ENCODE results near the gene ARMC6.

Gene ARMC6

GRCh38 chr19:19042732-19043280 lies 9.4 kb downstream of the ARMC6 start:
- H3K4me3 ChIP-seq (ENCODE audit: low read depth, low read length), result no peak overlapping the region
- no peak for TF ChIP-seq CTCF (IDR thresholded peaks at IDR 0.05; ENCODE audit: low read depth, low read length, missing control alignments)
- DNase-seq (ENCODE audit: low read depth), result no peak

- TF ChIP-seq CTCF (IDR thresholded peaks at IDR 0.05; ENCODE audit: low read depth, low read length, missing control alignments), result no peak
- H3K4me3 ChIP-seq (ENCODE audit: low read depth, low read length), result no peak overlapping the region
Observed at GRCh38 chr19:19043481-19043880, 10.1 kb downstream of the ARMC6 start.

GRCh38 chr19:19043881-19044280 lies 10.5 kb downstream of the ARMC6 start:
- no peak for TF ChIP-seq CTCF (IDR thresholded peaks at IDR 0.05; ENCODE audit: low read depth, low read length, missing control alignments)
- no peak overlapping the region for H3K4me3 ChIP-seq (ENCODE audit: low read depth, low read length)
- DNase-seq (ENCODE audit: low read depth), result no peak

More at GRCh38 chr19:19043481-19043880, 10.1 kb downstream of the ARMC6 start:
- no peak for DNase-seq (ENCODE audit: low read depth)

DNA sequence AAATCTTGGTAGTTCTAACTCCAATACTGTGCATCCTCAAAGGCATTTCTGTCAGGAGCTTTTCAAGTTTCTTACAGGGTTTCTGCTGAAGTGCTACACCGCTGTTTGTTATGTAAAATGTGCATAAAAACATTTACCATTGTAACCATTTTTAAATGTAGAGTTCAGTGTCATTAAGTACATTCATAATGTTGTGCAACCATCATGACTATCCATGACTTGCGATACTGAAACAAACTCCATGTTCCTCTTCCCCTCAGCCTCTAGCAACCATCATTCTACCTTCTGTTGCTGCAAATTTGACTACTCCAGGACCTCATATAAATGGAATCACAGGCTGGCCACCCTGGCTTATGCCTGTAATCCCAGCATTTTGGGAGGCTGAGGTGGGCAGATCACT lies 16.0 kb downstream of the ARMC6 start:
- DNase-seq (ENCODE audit: low read depth), result no peak
- H3K4me3 ChIP-seq (ENCODE audit: low read depth, low read length), result no peak overlapping the region
- no peak for TF ChIP-seq CTCF (IDR thresholded peaks at IDR 0.05; ENCODE audit: low read depth, low read length, missing control alignments)

- TF ChIP-seq CTCF (IDR thresholded peaks at IDR 0.05; ENCODE audit: low read depth, low read length, missing control alignments), result no peak
- no peak for DNase-seq (ENCODE audit: low read depth)
- H3K4me3 ChIP-seq (ENCODE audit: low read depth, low read length), result no peak overlapping the region
Observed at GRCh38 chr19:19050104-19050503, 16.7 kb downstream of the ARMC6 start.

DNA sequence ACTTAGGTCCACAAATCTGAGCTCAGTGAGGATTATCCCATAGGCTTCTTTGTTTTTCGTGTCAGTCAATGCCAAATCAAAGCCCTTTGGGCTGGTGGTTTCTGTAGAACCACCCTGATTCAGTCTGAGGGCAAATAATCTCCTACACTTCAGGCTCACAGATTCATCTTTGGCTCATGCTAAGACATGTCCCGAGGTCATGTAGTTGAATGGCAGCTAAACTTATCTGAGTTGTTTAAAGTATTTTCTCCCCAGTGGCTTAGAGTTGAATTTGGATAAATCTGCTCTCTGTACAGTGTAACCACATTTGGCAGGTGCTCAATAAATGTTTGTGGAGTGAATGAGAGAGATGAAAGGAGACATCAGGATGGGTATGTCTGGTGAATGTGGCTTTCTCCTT lies 17.3 kb downstream of the ARMC6 start:
- no peak for DNase-seq (ENCODE audit: low read depth)
- TF ChIP-seq CTCF (IDR thresholded peaks at IDR 0.05; ENCODE audit: low read depth, low read length, missing control alignments), result no peak

GRCh38 chr19:19051478-19052213 lies 18.2 kb downstream of the ARMC6 start:
- TF ChIP-seq CTCF (IDR thresholded peaks at IDR 0.05; ENCODE audit: low read depth, low read length, missing control alignments), result no peak
- DNase-seq (ENCODE audit: low read depth), result no peak
- no peak overlapping the region for H3K4me3 ChIP-seq (ENCODE audit: low read depth, low read length)

More for the DNA sequence above, 17.3 kb downstream of the ARMC6 start:
- H3K4me3 ChIP-seq (ENCODE audit: low read depth, low read length), result no peak overlapping the region

Measured in GM12864 (cell line).